ENCODE results near the gene TRIM14. TPM values are rescaled to one million over a fixed set of nuclear protein-coding genes. Genes with fewer than 3 reads are reported as not detected.
A peak's percentile ranks its signal among the peaks of the same experiment; 100 is the strongest.
"Not testable (repeated sequence)": the region's sequence is repeated elsewhere in the genome, so short reads cannot be mapped to it uniquely, and the experiment has no call there.

The TRIM14 gene
- total and polyA plus RNA-seq, 7 donors, result 0.13 to 2.5 (median 0.79) TPM

GRCh38 chr9:98129451-98129881 lies 10.4 kb upstream of the TRIM14 start:
- Histone ChIP-seq H3K4me3 (no peak overlapping the region), H3K9me3 (no peaks in the 10 kb centered on the region), H3K27me3 (ENCODE audit: insufficient read depth in 3 of 3, low read length in 2 of 3) (no peaks in the 10 kb centered on the region), H3K4me1 (no peaks in the 10 kb centered on the region), H3K27ac (no peak overlapping the region), H3K36me3 (ENCODE audit: insufficient read depth in 1 of 2, low read depth in 1 of 2) (no peaks in the 10 kb centered on the region)
- WGBS, 3 donors, result 86 to 89% (median 86%) methylated on average over 10 of the region's 10 CpGs
- no peak for TF ChIP-seq CTCF (IDR thresholded peaks at IDR 0.05)
- intact Hi-C loops (cut with DNase I), result no loop called here
- peak in 1 of 4 donors; percentile 26 for ATAC-seq
- DNase-seq, result no peak

GRCh38 chr9:98128316-98128715 lies 9.3 kb upstream of the TRIM14 start:
- Histone ChIP-seq H3K4me1 (no peaks in the 10 kb centered on the region), H3K27me3 (ENCODE audit: insufficient read depth in 3 of 3, low read length in 2 of 3) (no peaks in the 10 kb centered on the region), H3K4me3 (no peak overlapping the region), H3K9me3 (no peaks in the 10 kb centered on the region), H3K36me3 (ENCODE audit: insufficient read depth in 1 of 2, low read depth in 1 of 2) (no peaks in the 10 kb centered on the region), H3K27ac (no peak overlapping the region)
- DNase-seq (no peak), ATAC-seq (no peak)
- intact Hi-C loops (cut with DNase I), result no loop called here
- 94 to 95% (median 94%) methylated on average over 16 of the region's 16 CpGs for WGBS, 3 donors
- no peak for TF ChIP-seq CTCF (IDR thresholded peaks at IDR 0.05)

- H3K4me3 ChIP-seq, result no peak overlapping the region
- no peak for TF ChIP-seq CTCF (IDR thresholded peaks at IDR 0.05)
- intact Hi-C loops (cut with DNase I), result no loop called here
- no peaks in the 10 kb centered on the region for H3K27me3 ChIP-seq (ENCODE audit: insufficient read depth in 3 of 3, low read length in 2 of 3)
- WGBS, 3 donors, result 91 to 92% (median 92%) methylated on average over 8 of the region's 8 CpGs
- H3K9me3 ChIP-seq, result no peaks in the 10 kb centered on the region
- no peaks in the 10 kb centered on the region for H3K4me1 ChIP-seq
- ATAC-seq (no peak), DNase-seq (no peak)
- no peaks in the 10 kb centered on the region for H3K36me3 ChIP-seq (ENCODE audit: insufficient read depth in 1 of 2, low read depth in 1 of 2)
- H3K27ac ChIP-seq, result no peak overlapping the region
These were observed 8.2 kb upstream of the TRIM14 start for GRCh38 chr9:98127226-98127625.

GRCh38 chr9:98124637-98125426 lies 5.8 kb upstream of the TRIM14 start:
- no peak overlapping the region for H3K27ac ChIP-seq
- no peak for ATAC-seq
- intact Hi-C loops (cut with DNase I), result no loop called here

GRCh38 chr9:98124091-98124490 lies 5.1 kb upstream of the TRIM14 start:
- H3K27ac ChIP-seq; intact Hi-C loops (cut with DNase I): not testable (repeated sequence)
- WGBS, 3 donors, result 88 to 93% (median 91%) methylated on average over 13 of the region's 13 CpGs

More at GRCh38 chr9:98124637-98125426, 5.8 kb upstream of the TRIM14 start:
- Histone ChIP-seq H3K36me3 (ENCODE audit: insufficient read depth in 1 of 2, low read depth in 1 of 2) (no peaks in the 10 kb centered on the region), H3K9me3 (no peaks in the 10 kb centered on the region), H3K27me3 (ENCODE audit: insufficient read depth in 3 of 3, low read length in 2 of 3) (peaks cover 0 to 2% (median 0%) of the 10 kb centered on the region in 3 donors), H3K4me1 (no peaks in the 10 kb centered on the region), H3K4me3 (no peak overlapping the region)
- no peak for DNase-seq
- 84 to 86% (median 85%) methylated on average over 15 of the region's 15 CpGs for WGBS, 3 donors
- no peak for TF ChIP-seq CTCF (IDR thresholded peaks at IDR 0.05)

More at GRCh38 chr9:98124091-98124490, 5.1 kb upstream of the TRIM14 start:
- H3K36me3 ChIP-seq (ENCODE audit: insufficient read depth in 1 of 2, low read depth in 1 of 2); H3K4me3 ChIP-seq; H3K4me1 ChIP-seq; ATAC-seq; H3K9me3 ChIP-seq; DNase-seq; H3K27me3 ChIP-seq (ENCODE audit: insufficient read depth in 3 of 3, low read length in 2 of 3): not testable (repeated sequence)

All from psoas muscle (tissue), 8 donors.